Endometrial microvascular endothelial cells (primary cell): ENCODE data around the gene CHRDL1. TPM values are rescaled to one million over a fixed set of nuclear protein-coding genes. Genes with fewer than 3 reads are reported as not detected.
"Not testable (repeated sequence)": the region's sequence is repeated elsewhere in the genome, so short reads cannot be mapped to it uniquely, and the experiment has no call there.

ENCODE experiments used
- in situ Hi-C: cut with HindIII; loops from 2 replicates; pipeline ENCODE4 v1.10.0; 2017; ENCODE audit warnings: low sequenced_read_pairs, low pct_unique_long_range_greater_than_20kb; ENCODE audit errors: inconsistent ontology term
- total RNA-seq: library from RNA; depleted of rRNA; stranded (reverse); fragments of >200 nt; gene quantifications from one replicate; pipeline ENCODE4 v1.2.3, GENCODE V29; 2015; ENCODE audit errors: inconsistent ontology term

Gene CHRDL1
- total RNA-seq, 1 donor from 2014 or later, result not detected

- in situ Hi-C loops, result no loop called here
These were observed 119.7 kb downstream of the CHRDL1 start for GRCh38 chrX:110675886-110676285.

DNA sequence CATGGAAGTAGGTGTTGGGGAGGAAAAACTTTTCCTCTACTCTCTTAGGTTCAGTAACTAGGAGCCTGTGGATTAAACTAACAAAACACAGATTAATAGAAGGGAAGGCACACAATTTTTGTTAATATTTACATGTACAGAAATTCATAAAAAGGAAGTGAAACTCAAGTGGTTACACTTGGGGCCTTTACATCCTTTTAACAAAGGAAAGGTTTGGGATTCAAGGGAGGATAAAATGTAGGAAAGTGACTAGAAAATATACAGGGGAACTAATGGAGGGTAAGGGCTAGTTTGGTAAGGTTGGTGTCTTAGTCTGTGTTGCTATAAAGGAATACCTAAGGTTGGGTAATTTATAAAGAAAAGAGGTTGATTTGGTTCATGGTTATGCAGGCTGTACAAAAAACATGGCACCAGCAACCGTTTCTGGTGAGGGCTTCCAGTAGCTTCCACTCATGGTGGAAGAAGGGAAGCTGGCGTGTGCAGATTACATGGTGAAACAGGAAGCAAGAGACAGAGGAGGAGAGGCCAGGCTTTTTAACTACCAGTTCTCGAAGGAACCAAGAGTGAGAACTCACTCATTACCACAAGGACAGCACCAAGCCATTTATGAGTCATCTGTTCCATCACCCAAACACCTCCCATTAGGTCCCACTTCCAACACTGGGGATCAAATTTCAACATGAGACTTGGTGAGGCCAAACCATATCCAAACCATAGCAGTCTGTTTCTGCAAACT lies 124.4 kb downstream of the CHRDL1 start:
- in situ Hi-C loops, result no loop called here

- in situ Hi-C loops, result no loop called here
These were observed 126.0 kb downstream of the CHRDL1 start for GRCh38 chrX:110669572-110669971.

- in situ Hi-C loops, result no loop called here
These were observed 127.9 kb downstream of the CHRDL1 start for GRCh38 chrX:110667706-110668105.

- in situ Hi-C loops, result no loop called here
These were observed 130.2 kb downstream of the CHRDL1 start for GRCh38 chrX:110665223-110666002.

DNA sequence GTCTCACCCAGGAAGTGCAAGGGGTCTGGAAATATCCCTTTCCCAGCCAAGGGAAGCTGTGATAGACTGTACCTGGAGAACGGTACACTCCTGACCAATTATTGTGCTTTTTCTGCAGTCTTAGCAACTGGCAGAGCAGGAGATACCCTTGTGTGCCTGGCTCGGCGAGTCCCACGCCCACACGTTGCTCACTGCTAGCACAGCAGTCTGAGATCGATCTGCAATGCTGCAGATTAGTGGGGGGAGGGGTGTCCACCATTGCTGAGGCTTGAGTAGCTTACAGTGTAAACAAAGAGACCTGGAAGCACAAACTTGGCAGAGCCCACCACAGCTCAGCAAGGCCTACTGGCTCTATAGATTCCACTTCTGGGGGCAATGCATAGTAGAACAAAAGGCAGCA lies 138.5 kb downstream of the CHRDL1 start:
- in situ Hi-C loops, result no loop called here

DNA sequence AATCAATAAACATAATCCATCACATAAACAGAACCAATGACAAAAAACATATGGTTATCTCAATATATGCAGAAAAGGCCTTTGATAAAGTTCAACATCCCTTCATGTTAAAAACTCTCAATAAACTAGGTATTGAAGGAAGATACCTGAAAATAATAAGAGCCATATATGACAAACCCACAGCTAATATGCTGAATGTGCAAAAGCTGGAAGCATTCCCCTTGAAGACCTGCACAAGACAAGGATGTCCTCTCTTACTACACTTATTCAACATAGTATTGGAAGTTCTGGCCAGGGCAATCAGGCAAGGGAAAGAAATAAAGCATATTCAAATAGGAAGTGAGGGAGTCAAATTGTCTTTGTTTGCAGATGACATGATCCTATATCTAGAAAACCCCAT lies 141.3 kb downstream of the CHRDL1 start:
- in situ Hi-C loops, result not testable (repeated sequence)

DNA sequence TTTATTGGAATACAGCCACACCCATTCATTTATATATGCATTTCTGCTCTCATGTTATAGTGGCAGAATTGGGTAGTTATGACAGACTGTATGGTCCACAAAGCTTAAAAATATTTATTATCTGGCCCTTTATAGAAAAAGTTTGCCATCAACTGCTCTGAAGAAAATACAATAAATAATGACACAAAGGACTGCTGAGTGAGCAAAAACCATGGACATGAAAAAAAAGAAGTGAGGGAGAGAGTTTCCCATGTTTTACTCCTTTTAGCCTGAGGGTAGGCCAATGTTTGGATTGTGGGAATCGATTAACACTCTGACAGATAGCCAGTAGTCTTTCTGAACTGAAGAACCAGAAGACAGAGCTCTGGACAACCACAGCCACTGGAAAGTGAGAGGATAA lies 149.2 kb downstream of the CHRDL1 start:
- in situ Hi-C loops, result no loop called here
